SU-DHL-6 (cell line): ENCODE results near the gene CCP110.

ENCODE experiments used
- H2AFZ ChIP-seq: fragments of 200-600 bp; sonication (generic); 2 replicates; pipeline ENCODE4 v1.6.1; 2014; ENCODE audit warnings: low read depth, mild to moderate bottlenecking, moderate library complexity, mixed read lengths, antibody characterized with exemption, low read length; ENCODE audit not compliant: severe bottlenecking
- H3F3A ChIP-seq: fragments of 200-600 bp; shearing (Covaris generic); 2 replicates; pipeline ENCODE4 v1.6.0; 2016; ENCODE audit warnings: antibody characterized with exemption, mild to moderate bottlenecking; ENCODE audit not compliant: insufficient read depth
- H3K27ac ChIP-seq: fragments of 200-600 bp; sonication (generic); 2 replicates; pipeline ENCODE4 v1.5.1; 2016; ENCODE audit warnings: low read depth, mild to moderate bottlenecking, low read length, moderate library complexity, mixed read lengths
- H3K27me3 ChIP-seq: fragments of 200-600 bp; sonication (generic), shearing (Covaris generic); 2 replicates; pipeline ENCODE4 v1.6.0; 2014; ENCODE audit warnings: mild to moderate bottlenecking, low read length
- H3K36me3 ChIP-seq: fragments of 200-600 bp; sonication (generic); 2 replicates; pipeline ENCODE4 v1.6.1; 2014; ENCODE audit warnings: mild to moderate bottlenecking, low read length, mixed read lengths
- H3K4me2 ChIP-seq: fragments of 300-600, 200-600 bp; shearing (Covaris generic), sonication (generic); 2 replicates; pipeline ENCODE4 v1.6.0; 2014; ENCODE audit warnings: low read length, low read depth, mild to moderate bottlenecking; ENCODE audit not compliant: poor library complexity, severe bottlenecking
- H3K4me3 ChIP-seq: fragments of 200-600 bp; sonication (generic); 2 replicates; pipeline ENCODE4 v1.5.1; 2014; ENCODE audit warnings: antibody characterized with exemption, low read length, mild to moderate bottlenecking, mixed read lengths; ENCODE audit not compliant: insufficient read depth, poor library complexity, severe bottlenecking
- H3K79me2 ChIP-seq: fragments of 200-600 bp; sonication (generic); 2 replicates; pipeline ENCODE4 v1.6.1; 2014; ENCODE audit warnings: mild to moderate bottlenecking, low read length, moderate library complexity; ENCODE audit not compliant: insufficient read depth
- H3K9ac ChIP-seq: fragments of 200-600 bp; sonication (generic); 2 replicates; pipeline ENCODE4 v1.7.0; 2014; ENCODE audit warnings: mild to moderate bottlenecking, low read length
- H3K9me2 ChIP-seq: fragments of 200-600 bp; sonication (generic); replicated peaks from 2 replicates; pipeline ENCODE4 v1.6.1; 2014; ENCODE audit warnings: low read length; ENCODE audit not compliant: insufficient read depth
- H3K9me3 ChIP-seq: fragments of 200-600 bp; sonication (generic); 2 replicates; pipeline ENCODE4 v1.6.1; 2014; ENCODE audit warnings: low read length, mixed read lengths; ENCODE audit not compliant: insufficient read depth
- H4K20me1 ChIP-seq: fragments of 200-600 bp; sonication (generic); 2 replicates; pipeline ENCODE4 v1.6.1; 2014; ENCODE audit warnings: low read depth, mild to moderate bottlenecking, antibody characterized with exemption, low read length, moderate library complexity, mixed read lengths
- EZH2phosphoT487 ChIP-seq: fragments of 200-600 bp; sonication (generic), shearing (Covaris generic); conservative IDR thresholded peaks from 2 replicates; pipeline ENCODE4 v1.6.1; 2018; ENCODE audit warnings: mild to moderate bottlenecking, antibody characterized with exemption, low read length, moderate library complexity, mixed read lengths
- TF ChIP-seq, protein P1 (sequence below): fragments of 200-600 bp; sonication (generic); IDR thresholded peaks from one replicate; pipeline ENCODE4 v1.5.1; 2017; ENCODE audit warnings: antibody characterized with exemption, mild to moderate bottlenecking, low read length, moderate library complexity; ENCODE audit not compliant: insufficient read depth, poor library complexity, severe bottlenecking

Gene CCP110

DNA sequence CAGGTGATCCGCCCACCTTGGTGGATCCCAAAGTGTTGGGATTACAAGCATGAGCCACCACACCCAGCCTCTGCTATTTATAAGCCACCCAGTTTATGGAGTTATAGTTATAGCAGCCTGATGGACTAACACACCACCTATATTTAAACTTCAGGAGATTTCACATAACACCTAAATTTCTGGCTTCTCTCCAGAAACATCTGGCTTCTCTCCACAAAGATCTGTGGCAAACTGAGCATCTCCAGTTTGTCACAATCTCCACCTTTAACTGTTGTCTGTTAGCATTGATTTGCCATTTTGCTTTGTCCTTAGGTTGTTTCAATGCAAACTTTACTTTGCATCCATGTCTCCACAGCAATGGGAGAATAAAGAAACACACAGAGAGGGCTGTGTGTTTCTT lies 41.5 kb upstream of the CCP110 start:
- TF ChIP-seq EZH2phosphoT487, result no peak
- TF ChIP-seq, protein P1, sequence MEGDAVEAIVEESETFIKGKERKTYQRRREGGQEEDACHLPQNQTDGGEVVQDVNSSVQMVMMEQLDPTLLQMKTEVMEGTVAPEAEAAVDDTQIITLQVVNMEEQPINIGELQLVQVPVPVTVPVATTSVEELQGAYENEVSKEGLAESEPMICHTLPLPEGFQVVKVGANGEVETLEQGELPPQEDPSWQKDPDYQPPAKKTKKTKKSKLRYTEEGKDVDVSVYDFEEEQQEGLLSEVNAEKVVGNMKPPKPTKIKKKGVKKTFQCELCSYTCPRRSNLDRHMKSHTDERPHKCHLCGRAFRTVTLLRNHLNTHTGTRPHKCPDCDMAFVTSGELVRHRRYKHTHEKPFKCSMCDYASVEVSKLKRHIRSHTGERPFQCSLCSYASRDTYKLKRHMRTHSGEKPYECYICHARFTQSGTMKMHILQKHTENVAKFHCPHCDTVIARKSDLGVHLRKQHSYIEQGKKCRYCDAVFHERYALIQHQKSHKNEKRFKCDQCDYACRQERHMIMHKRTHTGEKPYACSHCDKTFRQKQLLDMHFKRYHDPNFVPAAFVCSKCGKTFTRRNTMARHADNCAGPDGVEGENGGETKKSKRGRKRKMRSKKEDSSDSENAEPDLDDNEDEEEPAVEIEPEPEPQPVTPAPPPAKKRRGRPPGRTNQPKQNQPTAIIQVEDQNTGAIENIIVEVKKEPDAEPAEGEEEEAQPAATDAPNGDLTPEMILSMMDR, result no peak
- Histone ChIP-seq H3K27me3 (no peaks in the 10 kb centered on the region), H3F3A (no peaks in the 10 kb centered on the region), H3K27ac (no peak overlapping the region), H4K20me1 (no peaks in the 10 kb centered on the region), H3K36me3 (no peaks in the 10 kb centered on the region), H3K9ac (no peak overlapping the region), H3K4me3 (no peak overlapping the region), H3K9me3 (no peaks in the 10 kb centered on the region), H2AFZ (no peak overlapping the region), H3K79me2 (no peaks in the 10 kb centered on the region), H3K4me2 (no peak overlapping the region), H3K9me2 (no peaks in the 10 kb centered on the region)

DNA sequence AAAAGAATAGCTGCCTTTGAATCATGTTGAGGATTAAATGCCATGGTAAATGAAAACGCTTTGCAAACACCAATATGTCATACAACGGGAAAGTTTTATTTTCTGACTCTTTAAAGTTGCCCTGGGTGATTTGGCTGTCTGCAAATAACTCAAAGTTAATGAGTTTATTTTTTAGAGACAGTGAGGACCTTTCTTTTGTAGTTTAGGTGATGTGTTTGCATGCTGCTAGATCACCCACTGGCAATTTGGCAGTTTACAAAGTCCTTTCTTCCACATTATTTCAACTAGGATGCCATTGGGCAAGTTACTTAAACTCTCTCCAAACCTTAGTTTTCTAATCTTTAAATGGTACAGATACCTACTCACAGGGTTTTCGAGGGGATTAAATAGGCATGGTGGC lies 39.6 kb upstream of the CCP110 start:
- Histone ChIP-seq H3K4me3 (no peak overlapping the region), H3K9me2 (no peaks in the 10 kb centered on the region), H3F3A (no peaks in the 10 kb centered on the region), H2AFZ (no peak overlapping the region), H4K20me1 (no peaks in the 10 kb centered on the region), H3K9ac (no peak overlapping the region), H3K4me2 (no peak overlapping the region), H3K9me3 (no peaks in the 10 kb centered on the region), H3K36me3 (no peaks in the 10 kb centered on the region), H3K27ac (no peak overlapping the region), H3K27me3 (no peaks in the 10 kb centered on the region), H3K79me2 (no peaks in the 10 kb centered on the region)
- TF ChIP-seq EZH2phosphoT487, result no peak
- TF ChIP-seq, protein P1, result no peak

DNA sequence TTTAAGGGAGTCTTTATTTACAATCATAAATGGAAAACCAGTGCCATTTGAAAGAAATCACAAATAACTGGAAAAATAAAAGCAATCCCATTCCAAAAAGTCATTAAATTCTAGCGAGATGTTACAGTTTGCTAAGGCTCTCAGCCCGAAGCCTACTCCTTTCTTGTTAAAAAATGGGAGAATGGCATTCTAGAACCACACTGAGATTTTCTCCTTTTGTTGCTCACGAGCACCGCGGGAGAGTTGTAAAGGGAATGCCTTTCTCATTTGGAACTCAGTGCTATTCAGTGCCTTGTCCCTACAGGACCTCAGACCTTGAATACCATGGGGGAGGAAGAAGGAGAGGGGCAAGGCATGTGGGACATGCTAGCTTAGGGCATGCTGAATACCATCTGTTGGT lies 38.1 kb upstream of the CCP110 start:
- Histone ChIP-seq H3F3A (no peaks in the 10 kb centered on the region), H2AFZ (no peak overlapping the region), H4K20me1 (no peaks in the 10 kb centered on the region), H3K27ac (no peak overlapping the region), H3K36me3 (no peaks in the 10 kb centered on the region), H3K9me3 (no peaks in the 10 kb centered on the region), H3K4me2 (no peak overlapping the region), H3K4me3 (no peak overlapping the region), H3K79me2 (no peaks in the 10 kb centered on the region), H3K9me2 (no peaks in the 10 kb centered on the region), H3K9ac (no peak overlapping the region), H3K27me3 (no peaks in the 10 kb centered on the region)
- no peak for TF ChIP-seq EZH2phosphoT487
- TF ChIP-seq, protein P1, result no peak
